HG03045 (cell line): ENCODE results near the gene SH3PXD2A.
"Not testable (repeated sequence)": the region's sequence is repeated elsewhere in the genome, so short reads cannot be mapped to it uniquely, and the experiment has no call there.

Source experiments
- ATAC-seq: cut with Tn5 transposase; IDR thresholded peaks from one replicate; pipeline ENCODE4 v1.9.1; 2021; ENCODE audit warnings: mild to moderate bottlenecking, moderate library complexity; ENCODE audit not compliant: unreplicated experiment

SH3PXD2A gene

GRCh38 chr10:103731026-103731425, 124.3 kb downstream of the SH3PXD2A start:
- ATAC-seq = not testable (repeated sequence)

GRCh38 chr10:103729851-103730250, 125.5 kb downstream of the SH3PXD2A start:
- ATAC-seq = no peak

- no peak for ATAC-seq
Observed at GRCh38 chr10:103727991-103728689, 127.2 kb downstream of the SH3PXD2A start.

- no peak for ATAC-seq
Observed at GRCh38 chr10:103727546-103727963, 127.8 kb downstream of the SH3PXD2A start.

GRCh38 chr10:103726637-103727036, 128.7 kb downstream of the SH3PXD2A start:
- no peak for ATAC-seq

GRCh38 chr10:103725242-103725641, 130.1 kb downstream of the SH3PXD2A start:
- ATAC-seq = no peak

- ATAC-seq = no peak
Observed at GRCh38 chr10:103724771-103725170, 130.6 kb downstream of the SH3PXD2A start.

- ATAC-seq = no peak
Observed at GRCh38 chr10:103724074-103724473, 131.3 kb downstream of the SH3PXD2A start.

- no peak for ATAC-seq
Observed at GRCh38 chr10:103723557-103723956, 131.8 kb downstream of the SH3PXD2A start.

GRCh38 chr10:103722632-103723031, 132.7 kb downstream of the SH3PXD2A start:
- no peak for ATAC-seq

- ATAC-seq = no peak
Observed at GRCh38 chr10:103720964-103721335, 134.4 kb downstream of the SH3PXD2A start.

GRCh38 chr10:103720328-103720963, 134.9 kb downstream of the SH3PXD2A start:
- no peak for ATAC-seq

GRCh38 chr10:103719036-103719435, 136.3 kb downstream of the SH3PXD2A start:
- no peak for ATAC-seq

GRCh38 chr10:103718247-103718620, 137.1 kb downstream of the SH3PXD2A start:
- ATAC-seq = no peak

- no peak for ATAC-seq
Observed at GRCh38 chr10:103717341-103718246, 137.8 kb downstream of the SH3PXD2A start.

GRCh38 chr10:103716206-103717160, 138.9 kb downstream of the SH3PXD2A start:
- no peak for ATAC-seq

- ATAC-seq = no peak
Observed at GRCh38 chr10:103715430-103715829, 139.9 kb downstream of the SH3PXD2A start.

GRCh38 chr10:103714232-103714891, 141.0 kb downstream of the SH3PXD2A start:
- no peak for ATAC-seq

- no peak for ATAC-seq
Observed at GRCh38 chr10:103713676-103714075, 141.7 kb downstream of the SH3PXD2A start.
